ENCODE measurements around the gene ARHGAP26. TPM values are rescaled to one million over a fixed set of nuclear protein-coding genes. Genes with fewer than 3 reads are reported as not detected.

ARHGAP26 gene
- polyA plus RNA-seq, 1 donor from 2014 or later, result 1.6 TPM

- Mint-ChIP-seq H3K27ac (no peak overlapping the region), H3K4me1 (peaks cover 1 to 4% (median 3%) of the 10 kb centered on the region in 3 donors), H3K9me3 (no peaks in the 10 kb centered on the region), H3K4me3 (no peak overlapping the region), H3K27me3 (no peaks in the 10 kb centered on the region), H3K36me3 (peaks cover 6% of the 10 kb centered on the region)
These were observed 398.1 kb downstream of the ARHGAP26 start for GRCh38 chr5:143168171-143168741.

GRCh38 chr5:143168921-143169810 lies 399.0 kb downstream of the ARHGAP26 start:
- Mint-ChIP-seq H3K9me3 (no peaks in the 10 kb centered on the region), H3K4me1 (peaks cover 1 to 4% (median 3%) of the 10 kb centered on the region in 3 donors), H3K36me3 (peaks cover 6% of the 10 kb centered on the region), H3K4me3 (no peak overlapping the region), H3K27ac (no peak overlapping the region), H3K27me3 (no peaks in the 10 kb centered on the region)

GRCh38 chr5:143170104-143170503 lies 399.9 kb downstream of the ARHGAP26 start:
- Mint-ChIP-seq H3K4me1 (peaks cover 1 to 3% (median 2%) of the 10 kb centered on the region in 3 donors), H3K4me3 (no peak overlapping the region), H3K27ac (no peak overlapping the region), H3K9me3 (no peaks in the 10 kb centered on the region), H3K36me3 (peaks cover 6% of the 10 kb centered on the region), H3K27me3 (no peaks in the 10 kb centered on the region)

GRCh38 chr5:143170977-143171376 lies 400.8 kb downstream of the ARHGAP26 start:
- H3K4me3 Mint-ChIP-seq, result no peak overlapping the region
- no peak overlapping the region for H3K27ac Mint-ChIP-seq
- H3K4me1 Mint-ChIP-seq, result no peaks in the 10 kb centered on the region
- peaks cover 6% of the 10 kb centered on the region for H3K36me3 Mint-ChIP-seq
- H3K27me3 Mint-ChIP-seq, result no peaks in the 10 kb centered on the region
- H3K9me3 Mint-ChIP-seq, result no peaks in the 10 kb centered on the region

GRCh38 chr5:143172739-143173138 lies 402.6 kb downstream of the ARHGAP26 start:
- Mint-ChIP-seq H3K27ac (no peak overlapping the region), H3K36me3 (peaks cover 6% of the 10 kb centered on the region), H3K4me3 (no peak overlapping the region), H3K27me3 (no peaks in the 10 kb centered on the region), H3K4me1 (no peaks in the 10 kb centered on the region), H3K9me3 (no peaks in the 10 kb centered on the region)

GRCh38 chr5:143173139-143173889 lies 403.1 kb downstream of the ARHGAP26 start:
- Mint-ChIP-seq H3K36me3 (peaks cover 6% of the 10 kb centered on the region), H3K27me3 (no peaks in the 10 kb centered on the region), H3K4me1 (no peaks in the 10 kb centered on the region), H3K27ac (no peak overlapping the region), H3K4me3 (no peak overlapping the region), H3K9me3 (no peaks in the 10 kb centered on the region)

GRCh38 chr5:143174714-143175398 lies 404.7 kb downstream of the ARHGAP26 start:
- no peak overlapping the region for H3K27ac Mint-ChIP-seq
- no peaks in the 10 kb centered on the region for H3K9me3 Mint-ChIP-seq
- H3K4me1 Mint-ChIP-seq, result no peaks in the 10 kb centered on the region
- no peak overlapping the region for H3K4me3 Mint-ChIP-seq
- peaks cover 8% of the 10 kb centered on the region for H3K36me3 Mint-ChIP-seq
- H3K27me3 Mint-ChIP-seq, result no peaks in the 10 kb centered on the region

GRCh38 chr5:143176048-143176447 lies 405.9 kb downstream of the ARHGAP26 start:
- H3K27me3 Mint-ChIP-seq, result no peaks in the 10 kb centered on the region
- H3K4me1 Mint-ChIP-seq, result peaks cover 0 to 5% (median 0%) of the 10 kb centered on the region in 3 donors
- H3K27ac Mint-ChIP-seq, result no peak overlapping the region
- no peak overlapping the region for H3K4me3 Mint-ChIP-seq
- peaks cover 8% of the 10 kb centered on the region for H3K36me3 Mint-ChIP-seq
- no peaks in the 10 kb centered on the region for H3K9me3 Mint-ChIP-seq

- Mint-ChIP-seq H3K27me3 (no peaks in the 10 kb centered on the region), H3K4me1 (peaks cover 0 to 11% (median 1%) of the 10 kb centered on the region in 3 donors), H3K27ac (no peak overlapping the region), H3K36me3 (peaks cover 10% of the 10 kb centered on the region), H3K9me3 (no peaks in the 10 kb centered on the region), H3K4me3 (no peak overlapping the region)
These were observed 407.2 kb downstream of the ARHGAP26 start for GRCh38 chr5:143177263-143177983.

- Mint-ChIP-seq H3K27ac (no peak overlapping the region), H3K4me3 (no peak overlapping the region), H3K27me3 (no peaks in the 10 kb centered on the region), H3K36me3 (peaks cover 9% of the 10 kb centered on the region), H3K9me3 (no peaks in the 10 kb centered on the region), H3K4me1 (peaks cover 9 to 23% (median 14%) of the 10 kb centered on the region in 3 donors)
These were observed 409.1 kb downstream of the ARHGAP26 start for GRCh38 chr5:143179126-143179740.

- Mint-ChIP-seq H3K9me3 (no peaks in the 10 kb centered on the region), H3K27me3 (no peaks in the 10 kb centered on the region), H3K4me1 (peaks cover 9 to 23% (median 14%) of the 10 kb centered on the region in 3 donors), H3K4me3 (no peak overlapping the region), H3K36me3 (peaks cover 9% of the 10 kb centered on the region), H3K27ac (no peak overlapping the region)
These were observed 410.6 kb downstream of the ARHGAP26 start for GRCh38 chr5:143180751-143181150.

- Mint-ChIP-seq H3K9me3 (no peaks in the 10 kb centered on the region), H3K4me1 (peaks cover 9 to 23% (median 14%) of the 10 kb centered on the region in 3 donors), H3K27me3 (no peaks in the 10 kb centered on the region), H3K4me3 (no peak overlapping the region), H3K36me3 (peaks cover 9% of the 10 kb centered on the region), H3K27ac (peak overlapping the region in 1 of 3 donors; percentile 30)
These were observed 411.0 kb downstream of the ARHGAP26 start for GRCh38 chr5:143181173-143181572.

GRCh38 chr5:143182106-143182505 lies 411.9 kb downstream of the ARHGAP26 start:
- Mint-ChIP-seq H3K4me3 (no peak overlapping the region), H3K4me1 (peaks cover 9 to 23% (median 14%) of the 10 kb centered on the region in 3 donors), H3K27me3 (no peaks in the 10 kb centered on the region), H3K27ac (no peak overlapping the region), H3K36me3 (peaks cover 9% of the 10 kb centered on the region), H3K9me3 (no peaks in the 10 kb centered on the region)

All from IgD-negative memory B cell (primary cell).